WTC11 (cell line): ENCODE measurements around the gene ZDHHC7.

Experiments
- JUN ChIP-seq: sonication (generic); formaldehyde crosslinking; IDR thresholded peaks from 2 replicates; pipeline ENCODE4 v1.8.0; 2023; ENCODE audit warnings: mild to moderate bottlenecking, missing genetic modification reagents
- KAT7 ChIP-seq: sonication (generic); formaldehyde crosslinking; IDR thresholded peaks from 2 replicates; pipeline ENCODE4 v1.8.1; 2023; ENCODE audit warnings: missing genetic modification reagents, mild to moderate bottlenecking, borderline replicate concordance
- NR2C2 ChIP-seq: sonication (generic); formaldehyde crosslinking; IDR thresholded peaks from 2 replicates; pipeline ENCODE4 v1.8.0; 2022; ENCODE audit warnings: mild to moderate bottlenecking, missing genetic modification reagents
- SP1 ChIP-seq: sonication (generic); formaldehyde crosslinking; conservative IDR thresholded peaks from 2 replicates; pipeline ENCODE4 v1.8.1; 2022; ENCODE audit warnings: missing genetic modification reagents
- TP53 ChIP-seq: sonication (generic); formaldehyde crosslinking; IDR thresholded peaks from 2 replicates; pipeline ENCODE4 v1.8.1; 2023; ENCODE audit warnings: mild to moderate bottlenecking, missing genetic modification reagents
- ZNF423 ChIP-seq: fragments of 250-450 bp; sonication (Bioruptor Pico); IDR thresholded peaks from 2 replicates; pipeline ENCODE4 v2.1.2; 2022; ENCODE audit warnings: mild to moderate bottlenecking, moderate library complexity
- TF ChIP-seq, protein P1 (sequence below): fragments of 200-600 bp; IDR thresholded peaks from 2 replicates; pipeline ENCODE4 v1.8.0; 2022; ENCODE audit warnings: antibody characterized with exemption
- TF ChIP-seq, protein P2 (sequence below): sonication (generic); formaldehyde crosslinking; IDR thresholded peaks from 2 replicates; pipeline ENCODE4 v1.8.0; 2022; ENCODE audit warnings: mild to moderate bottlenecking, missing genetic modification reagents
- TF ChIP-seq, protein P3 (sequence below): sonication (generic); formaldehyde crosslinking; IDR thresholded peaks from 2 replicates; pipeline ENCODE4 v1.8.1; 2023; ENCODE audit warnings: mild to moderate bottlenecking, moderate library complexity, missing genetic modification reagents
- TF ChIP-seq, protein P4 (sequence below): sonication (generic); formaldehyde crosslinking; IDR thresholded peaks from 2 replicates; pipeline ENCODE4 v1.8.0; 2023; ENCODE audit warnings: missing genetic modification reagents, mild to moderate bottlenecking, borderline replicate concordance

DNA sequence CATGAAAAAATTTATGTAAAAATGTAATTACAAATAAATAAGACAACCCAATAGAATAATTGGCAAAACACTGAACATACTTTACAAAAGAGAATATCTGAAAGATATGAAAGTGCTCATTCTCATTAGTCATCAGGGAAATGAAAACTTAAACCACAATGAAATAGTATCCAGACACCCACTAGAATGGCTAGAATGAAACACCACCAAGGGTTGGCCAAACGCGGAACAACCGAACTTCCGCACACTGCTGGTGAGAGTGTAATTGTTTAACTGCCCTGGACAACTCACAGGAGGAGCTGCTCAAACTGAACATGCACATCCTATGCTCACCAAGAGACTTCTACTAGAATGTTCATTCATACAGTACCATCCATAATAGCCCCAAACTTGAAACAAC, 5.8 kb upstream of the ZDHHC7 start:
- TF ChIP-seq, protein P1, sequence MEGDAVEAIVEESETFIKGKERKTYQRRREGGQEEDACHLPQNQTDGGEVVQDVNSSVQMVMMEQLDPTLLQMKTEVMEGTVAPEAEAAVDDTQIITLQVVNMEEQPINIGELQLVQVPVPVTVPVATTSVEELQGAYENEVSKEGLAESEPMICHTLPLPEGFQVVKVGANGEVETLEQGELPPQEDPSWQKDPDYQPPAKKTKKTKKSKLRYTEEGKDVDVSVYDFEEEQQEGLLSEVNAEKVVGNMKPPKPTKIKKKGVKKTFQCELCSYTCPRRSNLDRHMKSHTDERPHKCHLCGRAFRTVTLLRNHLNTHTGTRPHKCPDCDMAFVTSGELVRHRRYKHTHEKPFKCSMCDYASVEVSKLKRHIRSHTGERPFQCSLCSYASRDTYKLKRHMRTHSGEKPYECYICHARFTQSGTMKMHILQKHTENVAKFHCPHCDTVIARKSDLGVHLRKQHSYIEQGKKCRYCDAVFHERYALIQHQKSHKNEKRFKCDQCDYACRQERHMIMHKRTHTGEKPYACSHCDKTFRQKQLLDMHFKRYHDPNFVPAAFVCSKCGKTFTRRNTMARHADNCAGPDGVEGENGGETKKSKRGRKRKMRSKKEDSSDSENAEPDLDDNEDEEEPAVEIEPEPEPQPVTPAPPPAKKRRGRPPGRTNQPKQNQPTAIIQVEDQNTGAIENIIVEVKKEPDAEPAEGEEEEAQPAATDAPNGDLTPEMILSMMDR, result no peak
- TF ChIP-seq JUN (no peak), SP1 (CRISPR knock-in tag) (no peak), ZNF423 (CRISPR knock-in tag) (no peak), TP53 (CRISPR knock-in tag) (no peak), KAT7 (no peak), NR2C2 (CRISPR knock-in tag) (no peak)
- TF ChIP-seq, protein P2, sequence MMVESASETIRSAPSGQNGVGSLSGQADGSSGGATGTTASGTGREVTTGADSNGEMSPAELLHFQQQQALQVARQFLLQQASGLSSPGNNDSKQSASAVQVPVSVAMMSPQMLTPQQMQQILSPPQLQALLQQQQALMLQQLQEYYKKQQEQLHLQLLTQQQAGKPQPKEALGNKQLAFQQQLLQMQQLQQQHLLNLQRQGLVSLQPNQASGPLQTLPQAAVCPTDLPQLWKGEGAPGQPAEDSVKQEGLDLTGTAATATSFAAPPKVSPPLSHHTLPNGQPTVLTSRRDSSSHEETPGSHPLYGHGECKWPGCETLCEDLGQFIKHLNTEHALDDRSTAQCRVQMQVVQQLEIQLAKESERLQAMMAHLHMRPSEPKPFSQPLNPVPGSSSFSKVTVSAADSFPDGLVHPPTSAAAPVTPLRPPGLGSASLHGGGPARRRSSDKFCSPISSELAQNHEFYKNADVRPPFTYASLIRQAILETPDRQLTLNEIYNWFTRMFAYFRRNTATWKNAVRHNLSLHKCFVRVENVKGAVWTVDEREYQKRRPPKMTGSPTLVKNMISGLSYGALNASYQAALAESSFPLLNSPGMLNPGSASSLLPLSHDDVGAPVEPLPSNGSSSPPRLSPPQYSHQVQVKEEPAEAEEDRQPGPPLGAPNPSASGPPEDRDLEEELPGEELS, result no peak
- TF ChIP-seq, protein P3, sequence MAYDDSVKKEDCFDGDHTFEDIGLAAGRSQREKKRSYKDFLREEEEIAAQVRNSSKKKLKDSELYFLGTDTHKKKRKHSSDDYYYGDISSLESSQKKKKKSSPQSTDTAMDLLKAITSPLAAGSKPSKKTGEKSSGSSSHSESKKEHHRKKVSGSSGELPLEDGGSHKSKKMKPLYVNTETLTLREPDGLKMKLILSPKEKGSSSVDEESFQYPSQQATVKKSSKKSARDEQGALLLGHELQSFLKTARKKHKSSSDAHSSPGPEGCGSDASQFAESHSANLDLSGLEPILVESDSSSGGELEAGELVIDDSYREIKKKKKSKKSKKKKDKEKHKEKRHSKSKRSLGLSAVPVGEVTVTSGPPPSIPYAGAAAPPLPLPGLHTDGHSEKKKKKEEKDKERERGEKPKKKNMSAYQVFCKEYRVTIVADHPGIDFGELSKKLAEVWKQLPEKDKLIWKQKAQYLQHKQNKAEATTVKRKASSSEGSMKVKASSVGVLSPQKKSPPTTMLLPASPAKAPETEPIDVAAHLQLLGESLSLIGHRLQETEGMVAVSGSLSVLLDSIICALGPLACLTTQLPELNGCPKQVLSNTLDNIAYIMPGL, result no peak
- TF ChIP-seq, protein P4, sequence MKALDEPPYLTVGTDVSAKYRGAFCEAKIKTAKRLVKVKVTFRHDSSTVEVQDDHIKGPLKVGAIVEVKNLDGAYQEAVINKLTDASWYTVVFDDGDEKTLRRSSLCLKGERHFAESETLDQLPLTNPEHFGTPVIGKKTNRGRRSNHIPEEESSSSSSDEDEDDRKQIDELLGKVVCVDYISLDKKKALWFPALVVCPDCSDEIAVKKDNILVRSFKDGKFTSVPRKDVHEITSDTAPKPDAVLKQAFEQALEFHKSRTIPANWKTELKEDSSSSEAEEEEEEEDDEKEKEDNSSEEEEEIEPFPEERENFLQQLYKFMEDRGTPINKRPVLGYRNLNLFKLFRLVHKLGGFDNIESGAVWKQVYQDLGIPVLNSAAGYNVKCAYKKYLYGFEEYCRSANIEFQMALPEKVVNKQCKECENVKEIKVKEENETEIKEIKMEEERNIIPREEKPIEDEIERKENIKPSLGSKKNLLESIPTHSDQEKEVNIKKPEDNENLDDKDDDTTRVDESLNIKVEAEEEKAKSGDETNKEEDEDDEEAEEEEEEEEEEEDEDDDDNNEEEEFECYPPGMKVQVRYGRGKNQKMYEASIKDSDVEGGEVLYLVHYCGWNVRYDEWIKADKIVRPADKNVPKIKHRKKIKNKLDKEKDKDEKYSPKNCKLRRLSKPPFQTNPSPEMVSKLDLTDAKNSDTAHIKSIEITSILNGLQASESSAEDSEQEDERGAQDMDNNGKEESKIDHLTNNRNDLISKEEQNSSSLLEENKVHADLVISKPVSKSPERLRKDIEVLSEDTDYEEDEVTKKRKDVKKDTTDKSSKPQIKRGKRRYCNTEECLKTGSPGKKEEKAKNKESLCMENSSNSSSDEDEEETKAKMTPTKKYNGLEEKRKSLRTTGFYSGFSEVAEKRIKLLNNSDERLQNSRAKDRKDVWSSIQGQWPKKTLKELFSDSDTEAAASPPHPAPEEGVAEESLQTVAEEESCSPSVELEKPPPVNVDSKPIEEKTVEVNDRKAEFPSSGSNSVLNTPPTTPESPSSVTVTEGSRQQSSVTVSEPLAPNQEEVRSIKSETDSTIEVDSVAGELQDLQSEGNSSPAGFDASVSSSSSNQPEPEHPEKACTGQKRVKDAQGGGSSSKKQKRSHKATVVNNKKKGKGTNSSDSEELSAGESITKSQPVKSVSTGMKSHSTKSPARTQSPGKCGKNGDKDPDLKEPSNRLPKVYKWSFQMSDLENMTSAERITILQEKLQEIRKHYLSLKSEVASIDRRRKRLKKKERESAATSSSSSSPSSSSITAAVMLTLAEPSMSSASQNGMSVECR, result no peak
